Liver (tissue), 9 donors: ENCODE measurements around the gene CABCOCO1. TPM values are rescaled to one million over a fixed set of nuclear protein-coding genes. Genes with fewer than 3 reads are reported as not detected.

Experiments used
- DNase-seq: peaks from one replicate; pipeline ENCODE4 v3.0.0-alpha.2; 2017; ENCODE audit warnings: low spot score
- H3K27ac ChIP-seq, 2 donors: one replicate each; pipeline ENCODE4 v1.7.0; 2013; ENCODE audit warnings: inconsistent platforms in 2 of 2, low read length in 2 of 2, control low read depth in 1 of 2, low read depth in 1 of 2, mild to moderate bottlenecking in 1 of 2
- H3K27me3 ChIP-seq, 4 donors: one replicate each; pipeline versions ENCODE4 v1.6.1 to v1.7.0; 2013; ENCODE audit warnings: low read length in 3 of 4, inconsistent platforms in 1 of 4, mild to moderate bottlenecking in 1 of 4, moderate library complexity in 1 of 4; ENCODE audit not compliant: control insufficient read depth in 4 of 4, insufficient read depth in 4 of 4
- H3K36me3 ChIP-seq, 4 donors: one replicate each; pipeline versions ENCODE4 v1.6.1 to v1.7.0; 2013; ENCODE audit warnings: low read length in 3 of 4, mild to moderate bottlenecking in 3 of 4, low read depth in 1 of 4, moderate library complexity in 1 of 4; ENCODE audit not compliant: control insufficient read depth in 4 of 4, insufficient read depth in 3 of 4
- H3K4me1 ChIP-seq, 4 donors: one replicate each; pipeline versions ENCODE4 v1.6.1 to v1.7.0; 2013; ENCODE audit warnings: low read length in 3 of 4, mild to moderate bottlenecking in 3 of 4, moderate library complexity in 1 of 4; ENCODE audit not compliant: control insufficient read depth in 4 of 4, insufficient read depth in 4 of 4
- H3K4me3 ChIP-seq, 3 donors: one replicate each; pipeline versions ENCODE4 v1.6.1 to v1.7.0; 2013; ENCODE audit warnings: low read length in 3 of 3, control low read depth in 1 of 3, low read depth in 1 of 3, mild to moderate bottlenecking in 1 of 3
- H3K9ac ChIP-seq, 2 donors: one replicate each; pipeline ENCODE4 v1.7.0; 2013; ENCODE audit warnings: low read length in 2 of 2, mild to moderate bottlenecking in 2 of 2, moderate library complexity in 2 of 2, control low read depth in 1 of 2, low read depth in 1 of 2
- H3K9me3 ChIP-seq, 4 donors: one replicate each; pipeline versions ENCODE4 v1.6.1 to v1.7.0; 2013; ENCODE audit warnings: low read length in 3 of 4; ENCODE audit not compliant: control insufficient read depth in 4 of 4
- ATF3 ChIP-seq: IDR thresholded peaks from 2 replicates; pipeline ENCODE4 v1.6.1; 2016; ENCODE audit warnings: antibody characterized with exemption
- CTCF ChIP-seq: fragments of 150-350 bp; IDR thresholded peaks from 2 replicates; pipeline ENCODE4 v1.5.1; 2017; ENCODE audit warnings: improper control_type of control experiment, low read depth, low read length; ENCODE audit not compliant: missing input control
- EGR1 ChIP-seq, 2 donors: IDR thresholded peaks; 2 replicates each; pipeline ENCODE4 v1.6.1; 2016 to 2018; ENCODE audit warnings: antibody characterized with exemption in 2 of 2, low read depth in 2 of 2
- GABPA ChIP-seq, 2 donors: IDR thresholded peaks in 1 of 2; conservative IDR thresholded peaks in 1 of 2; 2 replicates each; pipeline ENCODE4 v1.6.1; 2016; ENCODE audit warnings: antibody characterized with exemption in 2 of 2, mild to moderate bottlenecking in 1 of 2, moderate library complexity in 1 of 2
- JUND ChIP-seq, 2 donors: IDR thresholded peaks; 2 replicates each; pipeline ENCODE4 v1.6.1; 2016; ENCODE audit warnings: antibody characterized with exemption in 2 of 2
- MAX ChIP-seq: IDR thresholded peaks from 2 replicates; pipeline ENCODE4 v1.6.1; 2016; ENCODE audit warnings: antibody characterized with exemption
- NR2F2 ChIP-seq: IDR thresholded peaks from 2 replicates; pipeline ENCODE4 v1.6.1; 2016; ENCODE audit warnings: antibody characterized with exemption
- RAD21 ChIP-seq, 2 donors: IDR thresholded peaks; 2 replicates each; pipeline ENCODE4 v1.6.1; 2016; ENCODE audit warnings: antibody characterized with exemption in 2 of 2, mild to moderate bottlenecking in 2 of 2
- REST ChIP-seq: IDR thresholded peaks from 2 replicates; pipeline ENCODE4 v1.6.1; 2016; ENCODE audit warnings: antibody characterized with exemption, mild to moderate bottlenecking
- RXRA ChIP-seq, 2 donors: IDR thresholded peaks; 2 replicates each; pipeline ENCODE4 v1.6.1; 2017 to 2018; ENCODE audit warnings: antibody characterized with exemption in 2 of 2, mild to moderate bottlenecking in 1 of 2
- SP1 ChIP-seq: IDR thresholded peaks from 2 replicates; pipeline ENCODE4 v1.6.1; 2018; ENCODE audit warnings: antibody characterized with exemption, mild to moderate bottlenecking
- YY1 ChIP-seq: IDR thresholded peaks from 2 replicates; pipeline ENCODE4 v1.6.1; 2016; ENCODE audit warnings: antibody characterized with exemption, mild to moderate bottlenecking
- ZBTB33 ChIP-seq: IDR thresholded peaks from 2 replicates; pipeline ENCODE4 v1.6.1; 2016; ENCODE audit warnings: antibody characterized with exemption
- WGBS: extraction: QIAGEN DNeasy Blood & Tissue Kit; methylation state at CpG from one replicate; pipeline ENCODE4 v1.1.7; 2013; 5-methylcytosine and 5-hydroxymethylcytosine counted together
- polyA plus RNA-seq, 2 donors: library from polyadenylated mRNA; stranded (reverse) in 1 of 2; unstranded in 1 of 2; fragments of 200-250 nt in 1 of 2; fragments of >200 nt in 1 of 2; fragmentation: Nextera tagmentation in 1 of 2; extraction: Ambion mirVana in 1 of 2; gene quantifications; one replicate each; pipeline versions ENCODE4 v1.2.1 to v1.2.3, GENCODE V29; 2013 to 2015
- total RNA-seq, 2 donors: library from RNA; depleted of rRNA; stranded (reverse); fragments of >200 nt; gene quantifications; one replicate each; pipeline ENCODE4 v1.2.3, GENCODE V29; 2014
- donor health status: healthy.
- donor health status: healthy.
- donor health status: healthy.
- donor health status: healthy.
- donor health status: healthy.

CABCOCO1 gene
- total and polyA plus RNA-seq, 4 donors, result 0.09 to 0.20 TPM; not detected in 2

DNA sequence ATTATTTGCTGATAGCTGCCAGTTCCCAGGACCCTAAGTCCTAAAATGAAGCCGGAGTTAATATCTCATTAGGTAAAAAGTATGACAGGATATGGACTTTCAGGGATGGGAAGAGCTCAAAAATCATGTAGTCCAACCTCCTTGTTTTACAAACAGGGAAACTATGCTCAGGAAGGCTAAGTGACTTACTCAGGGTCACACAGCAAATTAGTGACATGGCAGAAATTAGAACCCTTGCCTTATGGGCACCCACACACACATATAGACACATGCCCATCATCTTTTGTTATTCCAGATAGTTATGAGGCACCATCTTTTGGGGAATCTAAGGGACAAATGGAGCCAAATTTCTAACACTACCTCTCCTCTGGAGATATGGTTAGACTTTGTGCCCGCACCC, 147.5 kb downstream of the CABCOCO1 start:
- Histone ChIP-seq H3K27me3 (no peaks in the 10 kb centered on the region), H3K9me3 (no peaks in the 10 kb centered on the region), H3K36me3 (no peaks in the 10 kb centered on the region), H3K27ac (no peak overlapping the region), H3K9ac (no peak overlapping the region), H3K4me1 (no peaks in the 10 kb centered on the region), H3K4me3 (no peak overlapping the region)
- no peak for DNase-seq
- TF ChIP-seq SP1, result no peak
- no peak for TF ChIP-seq GABPA (IDR thresholded peaks at IDR 0.05 in 1 of 2, conservative IDR thresholded peaks at IDR 0.05 in 1 of 2)
- TF ChIP-seq ZBTB33, result no peak
- no peak for TF ChIP-seq ATF3
- TF ChIP-seq RAD21 (IDR thresholded peaks at IDR 0.05), result no peak
- TF ChIP-seq CTCF, result no peak
- 71% methylated on average over 2 of the region's 2 CpGs for WGBS

DNA sequence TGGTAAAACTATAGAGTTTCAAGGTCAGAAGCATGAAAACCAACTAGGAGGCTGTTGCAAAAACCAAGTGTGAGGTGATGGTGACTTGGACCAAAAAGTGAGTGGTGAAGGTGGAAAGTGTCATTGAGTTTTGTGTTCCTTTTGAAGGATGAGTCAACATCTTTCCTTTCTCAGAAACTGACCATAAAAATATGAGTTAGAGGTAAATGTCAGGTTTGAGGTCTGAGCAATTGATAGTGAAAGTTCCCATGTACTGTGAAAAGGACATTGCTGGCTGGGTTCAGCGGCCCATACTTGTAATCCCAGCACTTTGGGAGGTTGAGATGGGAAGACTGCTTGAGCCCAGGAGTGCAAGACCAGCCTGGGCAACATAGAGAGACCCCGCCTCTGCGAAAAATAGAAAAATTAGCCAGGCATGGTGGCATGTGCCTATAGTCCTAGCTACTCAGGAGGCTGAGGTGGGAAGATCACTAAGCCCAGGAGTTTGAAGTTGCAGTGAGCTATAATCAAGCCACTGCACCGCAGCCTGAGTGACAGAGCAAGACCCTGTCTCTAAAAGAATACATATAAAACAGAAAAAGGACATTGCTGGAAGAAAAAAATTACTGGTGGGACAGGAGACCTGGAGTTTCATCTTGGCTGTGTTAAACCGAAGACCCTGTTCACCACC, 149.5 kb downstream of the CABCOCO1 start:
- Histone ChIP-seq H3K27me3 (no peaks in the 10 kb centered on the region), H3K36me3 (no peaks in the 10 kb centered on the region), H3K4me1 (no peaks in the 10 kb centered on the region), H3K27ac (no peak overlapping the region), H3K4me3 (no peak overlapping the region), H3K9me3 (no peaks in the 10 kb centered on the region), H3K9ac (no peak overlapping the region)
- DNase-seq, result no peak
- WGBS, result 92% methylated on average over 5 of the region's 5 CpGs
- TF ChIP-seq YY1, result no peak
- no peak for TF ChIP-seq MAX
- TF ChIP-seq ZBTB33, result no peak
- TF ChIP-seq NR2F2, result no peak
- TF ChIP-seq REST, result no peak
- no peak for TF ChIP-seq SP1
- TF ChIP-seq JUND (IDR thresholded peaks at IDR 0.05), result no peak
- TF ChIP-seq RXRA (IDR thresholded peaks at IDR 0.05), result no peak
- TF ChIP-seq EGR1 (IDR thresholded peaks at IDR 0.05; ENCODE audit: low read depth in 2 of 2), result no peak
